Measurements from ENCODE around the gene ERBB4.
"Not testable (repeated sequence)": the region's sequence is repeated elsewhere in the genome, so short reads cannot be mapped to it uniquely, and the experiment has no call there.

ERBB4 gene

DNA sequence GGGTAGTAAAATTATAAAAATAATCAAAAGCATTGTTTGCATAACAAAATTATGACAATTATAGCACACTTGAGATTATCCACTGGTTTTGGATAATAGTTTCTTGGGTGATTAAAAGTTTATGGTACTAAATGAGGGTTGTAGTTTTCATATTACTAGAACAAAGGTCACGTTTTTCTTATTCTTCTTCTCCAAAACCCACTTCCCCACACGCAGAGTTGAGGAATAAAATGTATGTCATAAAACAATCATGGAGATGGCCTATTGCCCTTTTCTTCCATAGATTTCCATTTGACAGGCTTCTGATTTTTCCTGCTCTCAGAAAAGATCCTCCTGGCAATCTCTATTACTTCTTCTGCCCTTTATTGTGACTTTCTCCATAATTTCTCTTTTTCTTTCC is 863.9 kb downstream of the ERBB4 start:
- no peak for FAIRE-seq
- DNase-seq (ENCODE audit: insufficient read length, low spot score): no peak

DNA sequence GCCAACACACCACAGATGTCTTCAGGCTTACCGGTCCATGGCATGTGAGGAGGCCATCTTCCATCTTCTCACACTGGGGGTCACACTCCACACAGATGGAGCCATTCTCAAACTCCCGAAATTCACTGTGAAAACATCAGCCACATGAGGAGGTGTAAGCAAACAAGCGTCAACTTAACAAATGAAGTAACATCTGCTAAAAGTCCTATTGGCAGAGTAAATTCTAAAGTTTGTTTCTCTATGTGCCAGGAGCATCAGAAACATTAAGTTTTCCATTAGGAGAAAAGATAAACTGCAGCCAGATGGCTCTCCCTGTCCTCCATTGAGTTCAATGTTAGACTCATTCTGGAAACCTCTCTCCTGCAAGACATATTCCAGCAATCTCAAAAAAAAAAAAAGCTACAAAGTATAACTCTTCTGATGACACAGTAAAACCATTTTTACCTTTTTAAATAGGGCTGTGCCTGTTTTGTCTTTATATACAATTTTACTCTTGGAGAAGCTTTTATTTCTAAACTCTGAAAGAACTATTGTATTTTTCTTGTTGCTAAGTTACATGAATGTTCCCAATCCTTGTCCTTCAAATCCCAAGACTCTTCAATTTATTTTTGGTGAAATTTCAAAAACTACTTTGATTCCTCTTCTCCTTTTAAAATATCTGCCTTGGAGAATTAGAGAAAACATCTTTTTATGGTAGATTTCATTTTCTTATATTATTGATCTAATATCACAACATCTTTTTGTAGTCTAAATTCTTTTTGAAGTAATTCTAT is 865.3 kb downstream of the ERBB4 start:
- FAIRE-seq (no peak), DNase-seq (ENCODE audit: insufficient read length, low spot score) (no peak)

DNA sequence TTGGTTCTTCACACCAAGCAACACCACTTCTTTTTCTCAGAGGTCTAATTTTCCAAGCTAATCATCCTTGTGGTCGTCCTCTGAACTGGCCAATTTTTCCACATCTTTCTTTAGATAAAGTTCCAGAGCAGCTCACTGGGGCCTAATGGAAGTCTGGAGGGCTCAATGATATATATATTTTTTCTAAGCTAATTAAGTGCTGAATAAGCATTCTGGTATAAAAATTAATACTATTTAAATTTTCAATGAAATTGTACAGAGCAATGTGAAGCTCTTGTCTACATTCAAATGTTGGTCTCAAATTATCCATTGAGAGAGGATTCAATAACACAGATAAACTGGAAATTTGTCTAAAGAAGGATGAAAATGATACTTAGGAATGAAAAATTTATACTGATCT is 866.6 kb downstream of the ERBB4 start:
- DNase-seq (ENCODE audit: insufficient read length, low spot score) (no peak), FAIRE-seq (no peak)

DNA sequence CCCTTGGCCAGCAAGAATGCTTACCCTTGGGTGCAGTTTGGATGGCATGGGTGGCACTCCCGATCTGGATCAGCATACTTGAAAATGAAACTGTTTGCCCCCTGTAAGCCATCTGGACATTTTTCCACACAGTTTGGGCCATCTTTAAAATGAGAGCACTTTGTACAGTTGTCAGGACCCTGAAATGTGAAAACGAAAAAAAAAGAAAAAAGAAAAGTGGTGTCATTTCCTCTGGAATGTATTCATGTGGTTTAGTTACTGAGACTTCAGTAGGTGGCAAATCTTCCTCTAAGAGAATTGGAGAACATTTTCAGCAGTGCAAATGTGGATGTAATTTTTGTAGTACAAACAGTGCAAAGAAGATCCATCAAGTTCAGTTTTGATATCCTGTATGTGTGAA is 873.3 kb downstream of the ERBB4 start:
- no peak for DNase-seq (ENCODE audit: insufficient read length, low spot score)
- no peak for FAIRE-seq

DNA sequence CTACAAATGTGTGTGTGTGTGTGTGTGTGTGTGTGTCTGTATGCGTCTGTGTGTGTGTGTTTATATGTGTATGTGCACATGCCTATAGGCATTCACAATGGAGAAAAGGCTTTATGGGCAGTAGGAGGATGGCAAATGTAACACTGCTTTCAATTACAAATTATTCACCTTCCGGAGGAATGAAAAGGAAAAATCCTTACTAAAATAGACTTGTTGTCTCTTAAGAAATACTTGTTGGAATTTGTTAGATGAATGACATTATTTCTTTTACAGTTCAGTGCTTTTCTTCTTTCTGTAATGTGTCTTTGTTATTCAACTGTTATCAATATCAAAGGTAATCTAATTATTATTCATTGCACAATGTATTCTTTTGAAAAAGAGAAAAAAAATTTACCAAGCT is 874.3 kb downstream of the ERBB4 start:
- FAIRE-seq: no peak
- no peak for DNase-seq (ENCODE audit: insufficient read length, low spot score)

DNA sequence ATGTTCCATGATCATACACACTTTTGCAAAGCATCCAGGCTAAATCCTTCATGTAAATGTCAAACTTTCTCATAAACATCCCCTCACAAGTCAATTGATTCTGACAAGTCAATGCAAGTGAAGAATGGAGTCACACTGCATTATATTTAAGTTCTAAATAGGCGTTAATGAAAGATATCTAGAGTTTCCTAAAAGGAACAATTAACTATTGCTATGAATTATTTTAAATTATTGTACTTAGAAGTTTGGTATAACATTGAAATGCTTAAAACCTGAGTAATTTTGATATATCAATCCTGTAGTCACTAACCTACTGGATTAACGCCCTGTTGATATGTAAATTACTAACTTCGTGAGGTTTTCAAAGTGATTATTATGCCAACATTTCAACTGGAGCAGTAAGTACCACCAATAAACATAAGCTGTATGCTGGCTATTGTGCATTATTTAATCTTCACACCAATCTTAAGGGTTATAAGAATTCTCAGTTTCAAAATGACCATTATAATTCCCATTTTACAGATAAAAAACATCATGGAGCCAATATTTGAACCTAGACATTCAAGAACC is 884.3 kb downstream of the ERBB4 start:
- DNase-seq (ENCODE audit: insufficient read length, low spot score) (no peak), FAIRE-seq (no peak)

DNA sequence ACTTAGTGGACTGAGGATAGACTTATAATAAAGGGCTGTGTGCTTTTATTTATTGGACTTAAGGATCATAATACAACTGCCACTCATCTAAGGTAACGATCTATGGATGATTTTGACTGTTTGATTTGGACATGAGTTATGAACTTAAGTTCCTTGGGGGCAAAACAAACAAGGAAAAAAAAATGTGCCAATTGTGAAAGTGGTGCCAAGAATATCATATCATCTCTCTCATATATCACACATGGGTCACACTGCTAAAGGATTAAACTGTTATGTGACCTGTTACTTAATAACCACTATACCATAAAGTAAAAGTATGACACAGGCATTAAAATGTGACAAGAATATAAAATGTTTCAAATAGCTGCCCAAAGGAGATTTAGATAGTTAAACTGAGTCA is 886.3 kb downstream of the ERBB4 start:
- DNase-seq (ENCODE audit: insufficient read length, low spot score): no peak
- FAIRE-seq: no peak

DNA sequence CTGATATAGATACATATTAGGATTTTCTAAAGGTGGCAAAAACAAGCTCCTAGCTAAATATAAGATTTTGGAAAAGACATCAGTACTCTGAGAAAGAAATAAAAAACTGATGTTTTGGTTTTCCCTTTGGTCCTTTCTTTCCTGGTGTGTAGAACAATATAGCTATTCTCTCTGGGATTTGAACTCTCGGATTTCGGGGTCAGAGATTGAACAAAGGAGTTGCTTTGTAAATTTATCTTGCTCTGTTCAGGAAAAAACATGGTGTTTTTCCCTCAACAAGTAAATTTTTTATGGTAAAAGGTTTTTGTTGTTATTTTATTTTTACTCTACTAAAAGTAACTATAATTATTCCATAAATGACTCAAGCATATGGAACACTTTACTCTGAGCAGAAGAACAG is 889.3 kb downstream of the ERBB4 start:
- no peak for FAIRE-seq
- no peak for DNase-seq (ENCODE audit: insufficient read length, low spot score)

DNA sequence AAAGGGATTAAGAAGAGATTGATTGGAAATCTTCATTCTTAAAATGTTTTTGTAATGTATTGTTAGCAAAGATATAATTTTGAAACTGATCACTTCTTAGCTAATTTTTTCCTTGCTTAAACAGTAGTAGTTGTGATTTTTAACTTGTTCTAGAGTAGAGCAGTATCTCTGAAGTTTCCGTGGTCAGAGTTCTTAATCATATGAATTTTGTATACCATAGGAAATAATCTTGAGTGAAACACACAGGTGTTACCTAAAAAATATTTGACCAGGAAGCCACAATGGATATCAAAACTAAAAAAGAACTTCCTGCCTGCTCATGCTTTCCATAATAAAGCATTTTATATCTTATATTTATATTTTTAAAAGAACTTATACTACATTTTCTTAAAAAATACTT is 907.1 kb downstream of the ERBB4 start:
- FAIRE-seq: no peak
- no peak for DNase-seq (ENCODE audit: insufficient read length, low spot score)

DNA sequence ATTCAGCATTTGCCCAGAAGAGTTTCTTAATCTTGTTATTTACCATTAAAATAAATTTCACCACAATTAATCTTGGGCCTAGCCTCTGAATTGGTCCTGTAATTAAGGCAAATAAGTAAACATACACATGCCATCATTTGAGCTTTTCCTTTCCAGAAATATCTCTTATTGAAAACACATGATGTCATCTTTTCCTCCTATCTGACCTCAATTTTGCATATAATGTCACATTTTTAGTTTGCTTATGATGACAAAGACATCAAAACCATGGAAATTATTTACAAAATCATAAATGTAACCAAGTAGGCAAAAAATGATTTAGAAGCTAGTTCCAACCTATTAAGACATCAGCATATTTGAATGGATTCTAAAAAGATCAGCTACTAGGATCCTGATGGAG is 915.5 kb downstream of the ERBB4 start:
- FAIRE-seq: no peak
- no peak for DNase-seq (ENCODE audit: insufficient read length, low spot score)

DNA sequence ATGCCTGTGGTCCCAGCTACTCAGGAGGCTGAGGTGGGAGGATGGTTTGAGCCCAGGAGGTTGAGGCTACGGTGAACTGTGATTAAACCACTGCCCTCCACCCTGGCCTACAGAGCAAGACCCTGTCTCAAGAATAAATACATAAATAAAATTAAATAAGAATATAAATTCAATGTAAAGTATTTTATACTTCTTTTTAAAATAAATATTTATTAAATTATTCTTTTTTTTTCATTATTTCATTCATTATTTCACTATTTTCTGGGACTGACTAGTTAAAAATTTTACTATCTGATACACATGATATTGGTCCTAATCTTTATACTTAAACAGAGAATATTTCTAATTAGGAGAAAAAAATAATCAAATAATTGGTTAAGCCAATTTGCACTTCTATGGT is 917.6 kb downstream of the ERBB4 start:
- DNase-seq (ENCODE audit: insufficient read length, low spot score) (no peak), FAIRE-seq (no peak)

DNA sequence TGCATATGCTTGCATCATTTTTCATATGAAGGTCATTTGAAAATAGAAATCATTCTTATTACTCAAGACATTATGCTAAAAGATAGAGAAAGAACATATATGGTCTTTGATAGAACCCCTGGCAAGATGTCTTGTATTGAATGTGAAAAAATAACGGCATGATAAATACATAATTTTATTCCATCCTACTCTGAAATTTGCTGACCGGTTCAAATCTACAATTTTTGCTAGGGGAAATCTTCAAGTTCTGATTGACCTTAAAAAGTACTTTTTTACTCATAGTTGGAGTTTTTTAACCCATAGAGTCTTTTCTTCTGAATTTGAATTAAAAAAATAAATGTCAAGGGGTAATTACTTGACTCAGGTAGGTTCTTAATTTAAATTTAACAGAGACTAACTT is 920.8 kb downstream of the ERBB4 start:
- DNase-seq (ENCODE audit: insufficient read length, low spot score) (no peak), FAIRE-seq (no peak)

DNA sequence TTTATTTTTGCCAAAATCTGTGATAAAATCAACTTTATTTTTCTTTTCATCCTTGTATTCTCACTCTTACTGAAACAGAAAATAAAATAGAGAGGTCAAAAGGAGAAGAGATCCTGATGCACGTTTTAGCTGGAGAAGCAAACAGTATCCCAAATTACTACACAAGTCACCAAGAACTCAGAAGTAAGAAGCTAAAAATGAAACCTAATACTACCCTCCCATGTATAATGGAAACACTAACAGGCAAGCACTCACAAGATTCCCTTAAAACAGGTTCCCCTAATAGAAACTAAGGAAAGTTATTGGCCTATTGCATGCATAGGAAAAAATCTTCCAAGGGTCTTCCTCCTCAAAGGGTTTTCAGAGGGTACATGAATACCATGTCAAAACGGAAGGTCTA is 927.0 kb downstream of the ERBB4 start:
- DNase-seq (ENCODE audit: insufficient read length, low spot score) (no peak), FAIRE-seq (no peak)

DNA sequence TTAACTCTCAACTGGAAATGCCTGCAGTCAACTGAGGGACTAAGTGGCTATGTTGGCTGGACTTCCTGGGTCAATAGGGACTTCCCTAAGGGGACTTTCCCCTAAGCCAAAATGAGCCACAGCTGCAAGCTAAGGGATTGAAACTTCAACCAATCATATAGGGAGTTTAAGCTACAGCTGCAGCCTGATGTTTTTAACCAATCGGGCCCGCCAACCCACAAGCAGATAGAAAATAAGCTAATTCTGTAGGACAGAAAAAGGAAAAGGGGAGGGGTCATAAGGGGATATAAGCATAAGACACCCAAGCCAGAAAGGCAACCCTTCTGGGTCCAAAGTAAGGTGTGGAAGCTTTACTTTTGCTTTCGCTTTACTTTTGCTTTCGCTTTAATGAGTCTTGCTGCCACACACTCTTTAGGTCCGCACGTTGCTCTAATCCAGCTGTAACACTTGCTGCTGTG is 927.5 kb downstream of the ERBB4 start:
- FAIRE-seq (no peak), DNase-seq (ENCODE audit: insufficient read length, low spot score) (no peak)

DNA sequence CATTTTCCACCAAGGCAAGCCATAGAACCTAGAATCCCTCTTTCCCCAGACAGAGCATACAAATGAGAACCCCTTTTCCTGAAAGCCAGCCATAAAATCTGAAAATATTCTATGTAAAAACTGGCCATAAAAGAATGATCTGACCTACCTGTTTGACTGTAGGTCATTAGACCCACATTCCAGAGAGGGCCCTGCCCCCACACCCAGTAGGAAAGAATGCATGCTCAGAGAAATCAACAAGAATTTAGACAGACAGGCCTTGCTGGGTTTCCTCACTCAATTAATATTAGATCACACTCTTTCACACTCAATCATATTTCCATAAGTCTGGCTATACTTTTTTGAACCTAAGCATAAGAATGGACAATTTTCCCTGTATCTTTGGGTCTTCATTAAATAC is 929.5 kb downstream of the ERBB4 start:
- DNase-seq (ENCODE audit: insufficient read length, low spot score) (no peak), FAIRE-seq (no peak)

DNA sequence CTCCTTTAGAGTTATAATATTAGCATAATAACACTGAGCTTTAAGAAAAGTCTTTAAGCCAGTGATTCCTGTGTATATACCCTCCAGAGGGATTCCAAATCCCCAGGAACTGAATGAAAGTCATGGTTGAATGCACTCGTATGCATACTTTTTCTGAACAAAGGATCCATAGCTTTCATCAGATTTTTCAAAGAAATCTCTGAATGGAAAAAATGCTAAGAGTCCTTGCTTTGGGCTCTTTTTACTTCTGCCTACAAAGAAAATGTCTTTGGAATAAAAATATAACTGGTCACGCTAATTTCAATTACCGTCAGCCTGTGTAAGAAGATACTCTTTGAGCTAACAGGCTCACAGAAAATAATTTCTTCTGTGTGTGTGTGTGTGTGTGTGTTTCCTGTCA is 939.5 kb downstream of the ERBB4 start:
- FAIRE-seq: no peak
- DNase-seq (ENCODE audit: insufficient read length, low spot score): no peak

DNA sequence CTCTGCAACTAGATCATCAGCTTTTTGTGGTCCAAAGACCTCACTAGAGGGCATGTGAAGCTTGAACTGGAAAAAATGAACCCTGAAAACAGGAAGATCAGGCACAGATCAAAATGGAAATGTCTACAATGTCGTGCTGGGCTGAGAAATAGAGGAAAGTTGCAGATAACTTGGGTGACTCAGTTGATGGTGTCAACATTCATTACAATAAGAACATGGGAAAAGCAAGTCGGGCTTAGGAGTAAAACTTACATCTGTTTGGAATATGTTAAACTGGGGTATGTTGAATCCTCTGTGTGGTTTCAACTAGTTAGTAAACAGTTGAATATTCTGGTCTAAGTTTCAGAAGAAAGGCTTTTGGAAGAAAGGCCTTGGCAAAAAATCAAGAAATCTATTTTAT is 940.4 kb downstream of the ERBB4 start:
- no peak for FAIRE-seq
- no peak for DNase-seq (ENCODE audit: insufficient read length, low spot score)

DNA sequence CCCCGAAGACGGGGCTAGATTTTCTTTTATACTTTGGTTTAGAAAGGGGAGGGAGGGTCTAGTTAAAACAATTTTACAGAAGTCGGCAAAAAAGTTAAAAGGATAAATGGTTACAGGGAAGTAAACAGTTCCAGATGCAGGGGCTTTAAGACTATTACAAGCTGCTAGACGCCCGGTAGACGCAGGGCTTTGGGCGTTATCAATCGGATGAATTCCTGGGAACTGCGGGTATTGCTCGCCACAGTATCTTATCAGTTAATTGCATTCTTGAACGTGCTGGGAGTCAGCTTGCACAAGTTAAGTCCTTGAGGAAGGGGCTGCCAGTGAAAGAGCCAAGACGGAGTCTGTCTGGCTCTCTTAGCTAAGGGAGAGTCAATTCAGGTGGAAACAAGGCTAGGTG is 946.6 kb downstream of the ERBB4 start:
- FAIRE-seq; DNase-seq (ENCODE audit: insufficient read length, low spot score): not testable (repeated sequence)

DNA sequence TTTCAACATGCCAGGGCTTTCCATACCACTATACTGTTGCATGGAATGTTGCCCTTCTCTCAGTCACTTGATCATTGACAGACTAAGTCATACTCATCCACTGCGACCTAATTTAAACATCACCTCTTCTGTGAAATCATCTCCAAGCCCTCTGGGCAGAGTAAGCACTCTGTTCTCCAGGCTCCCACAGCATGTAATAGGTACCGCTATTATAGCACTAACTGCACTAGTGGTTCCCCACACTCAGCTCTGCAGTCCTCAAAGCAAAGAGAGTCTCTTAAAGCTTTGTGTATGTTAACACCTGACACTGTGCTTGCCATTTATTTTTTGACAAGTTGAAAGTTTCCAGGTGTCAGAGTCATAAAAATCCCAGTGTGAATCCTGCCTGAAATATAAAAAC is 947.2 kb downstream of the ERBB4 start:
- FAIRE-seq (no peak), DNase-seq (ENCODE audit: insufficient read length, low spot score) (no peak)

DNA sequence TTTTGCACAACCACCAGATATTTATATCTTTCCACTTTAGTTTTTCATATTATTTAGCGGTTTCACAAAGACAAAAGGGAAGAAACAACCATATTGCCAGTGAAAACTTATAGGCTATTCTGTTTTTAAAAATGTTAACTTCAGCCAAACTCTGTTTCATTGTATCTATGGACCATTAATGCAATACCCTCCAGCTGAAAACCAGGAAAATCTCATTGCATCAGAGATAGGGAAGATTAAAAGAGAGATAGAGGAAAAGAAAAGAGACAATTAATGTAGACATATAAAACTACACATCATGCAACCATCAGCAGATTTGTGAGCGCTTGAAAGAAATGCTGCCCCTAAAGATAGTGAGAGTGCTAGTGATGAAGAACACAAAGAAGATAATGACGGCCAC is 970.2 kb downstream of the ERBB4 start:
- no peak for DNase-seq (ENCODE audit: insufficient read length, low spot score)
- FAIRE-seq: no peak

DNA sequence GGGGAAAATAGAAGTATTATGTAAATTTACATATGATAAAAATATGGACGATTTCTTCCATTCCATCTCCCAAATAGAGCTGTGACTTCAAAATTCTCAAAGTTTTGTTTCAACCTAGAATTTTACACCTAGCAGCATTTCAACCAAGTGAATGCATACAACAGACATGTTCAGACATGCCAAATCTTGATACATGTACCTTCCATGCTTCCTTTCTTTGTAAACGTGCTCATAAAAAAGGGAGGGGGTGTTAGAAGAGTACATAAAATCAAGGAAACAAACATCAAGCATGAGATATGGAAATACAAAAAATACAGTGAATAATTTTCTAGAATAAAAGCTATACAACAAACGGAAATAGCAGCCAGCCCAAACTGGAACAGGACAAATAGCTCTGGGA is 974.2 kb downstream of the ERBB4 start:
- no peak for FAIRE-seq
- DNase-seq (ENCODE audit: insufficient read length, low spot score): no peak

DNA sequence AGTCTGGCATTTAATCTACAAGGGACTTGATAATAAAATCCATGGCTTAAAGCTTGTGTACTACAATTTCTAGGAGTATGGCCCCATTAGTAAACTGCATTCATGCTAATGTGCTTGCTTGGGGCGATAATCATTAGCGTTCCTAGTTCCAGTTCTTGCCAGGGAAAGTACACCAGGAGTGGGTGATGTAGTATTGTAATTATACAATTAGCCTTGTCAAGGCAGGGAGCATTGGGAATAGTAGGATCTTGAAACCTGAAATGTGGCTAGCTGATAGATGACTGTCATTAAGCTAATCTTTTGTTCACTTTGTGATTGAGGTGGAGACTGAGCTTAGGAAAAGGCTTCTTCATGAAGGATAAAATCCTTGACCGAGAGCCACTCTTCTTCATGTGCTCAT is 993.0 kb downstream of the ERBB4 start:
- FAIRE-seq (no peak), DNase-seq (ENCODE audit: insufficient read length, low spot score) (no peak)

DNA sequence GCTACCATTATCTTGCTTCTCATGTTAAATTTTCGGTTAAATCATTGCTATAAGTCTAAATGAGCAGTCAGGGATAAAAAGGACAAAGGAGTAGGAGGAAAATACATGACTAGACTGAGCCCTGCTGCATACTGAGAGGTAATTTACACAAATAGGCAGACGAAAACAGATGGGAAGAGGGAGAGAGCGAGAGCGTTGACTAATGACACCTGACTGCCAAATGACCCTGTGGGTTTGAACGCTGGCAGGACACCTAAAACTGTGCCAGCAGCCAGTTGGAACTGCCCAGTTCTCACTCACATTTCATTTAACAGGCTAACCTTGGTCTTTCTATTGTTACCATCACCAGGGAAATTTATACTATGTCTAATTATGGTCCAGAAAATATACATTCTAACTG is 1004.0 kb downstream of the ERBB4 start:
- FAIRE-seq (no peak), DNase-seq (ENCODE audit: insufficient read length, low spot score) (no peak)
